ENCODE measurements around the gene CCDC201. TPM values are rescaled to one million over a fixed set of nuclear protein-coding genes. Genes with fewer than 3 reads are reported as not detected.
"Not testable (repeated sequence)": the region's sequence is repeated elsewhere in the genome, so short reads cannot be mapped to it uniquely, and the experiment has no call there.

CCDC201 gene
- total RNA-seq, 1 experiment from 2014 or later: not detected

- no peak for DNase-seq
- Histone ChIP-seq H2AK5ac (ENCODE audit: insufficient read length, low read length) (no peak overlapping the region), H3K23me2 (ENCODE audit: insufficient read length, low read depth, low read length, poor library complexity, severe bottlenecking) (no peaks in the 10 kb centered on the region), H2BK5ac (ENCODE audit: insufficient read length, low read length) (no peak overlapping the region), H4K91ac (ENCODE audit: insufficient read length, low read depth, low read length) (no peak overlapping the region), H2BK120ac (ENCODE audit: low read depth, low read length, poor library complexity, severe bottlenecking) (no peak overlapping the region), H4K5ac (ENCODE audit: insufficient read length, low read depth, low read length) (no peak overlapping the region), H3K18ac (ENCODE audit: insufficient read length, low read depth, low read length) (no peak overlapping the region), H3K56ac (ENCODE audit: insufficient read length, low read depth, low read length) (no peak overlapping the region), H3K9ac (ENCODE audit: extremely low read depth, insufficient read length, low read length) (no peak overlapping the region), H3K4me2 (ENCODE audit: insufficient read depth, insufficient read length, low read length) (no peak overlapping the region), H2BK12ac (ENCODE audit: insufficient read length, low read depth, low read length) (no peak overlapping the region), H4K8ac (replicated peaks; ENCODE audit: insufficient read length, low read depth, low read length) (no peak overlapping the region), H3K4ac (ENCODE audit: low read depth, low read length) (no peak overlapping the region), H2BK20ac (ENCODE audit: low read depth, low read length, poor library complexity, severe bottlenecking) (no peak overlapping the region), H2BK15ac (ENCODE audit: low read depth, low read length) (no peak overlapping the region), H4K20me1 (ENCODE audit: control insufficient read depth, insufficient read depth, insufficient read length) (no peaks in the 10 kb centered on the region), H3K14ac (ENCODE audit: insufficient read depth, low read length) (no peak overlapping the region), H3K27ac (ENCODE audit: insufficient read length, low read depth, low read length) (no peak overlapping the region), H3K4me1 (ENCODE audit: insufficient read depth, low read length) (no peaks in the 10 kb centered on the region), H2AFZ (ENCODE audit: low read length) (no peak overlapping the region), H3K27me3 (ENCODE audit: insufficient read depth, low read length) (no peaks in the 10 kb centered on the region), H3K79me2 (ENCODE audit: insufficient read depth, low read length) (no peaks in the 10 kb centered on the region), H3K23ac (ENCODE audit: insufficient read length, low read depth, low read length) (no peak overlapping the region), H3T11ph (ENCODE audit: low read length) (no peak overlapping the region), H3K79me1 (ENCODE audit: insufficient read depth, low read depth, low read length, poor library complexity, severe bottlenecking) (no peaks in the 10 kb centered on the region), H3K9me3 (ENCODE audit: control insufficient read depth, low read depth, low read length) (no peaks in the 10 kb centered on the region)
- no peak overlapping the region for H3K27ac Mint-ChIP-seq
- no peaks in the 10 kb centered on the region for H3K9me3 Mint-ChIP-seq
- no peaks in the 10 kb centered on the region for H3K27me3 Mint-ChIP-seq (ENCODE audit: low read depth)
- H3K4me3 Mint-ChIP-seq: no peak overlapping the region
- no peaks in the 10 kb centered on the region; a peak in 1 of 7 replicates for H3K36me3 Mint-ChIP-seq (ENCODE audit: insufficient read depth in 1 of 3, low read depth in 3 of 3)
- no peaks in the 10 kb centered on the region for H3K4me1 Mint-ChIP-seq
- TF ChIP-seq CTCF (conservative IDR thresholded peaks at IDR 0.05): no peak
- no CpG with 5 or more reads among the region's 24 CpGs for WGBS (ENCODE audit: extremely low coverage, insufficient read length, low lambda C conversion rate)
These were observed 59.9 kb downstream of the CCDC201 start for GRCh38 chr7:45812946-45813345.

- H3K36me3 Mint-ChIP-seq (ENCODE audit: insufficient read depth in 1 of 3, low read depth in 3 of 3); H2BK12ac ChIP-seq (ENCODE audit: insufficient read length, low read depth, low read length); H3K14ac ChIP-seq (ENCODE audit: insufficient read depth, low read length); H4K91ac ChIP-seq (ENCODE audit: insufficient read length, low read depth, low read length); H4K5ac ChIP-seq (ENCODE audit: insufficient read length, low read depth, low read length); H2BK20ac ChIP-seq (ENCODE audit: low read depth, low read length, poor library complexity, severe bottlenecking); H3K27me3 ChIP-seq (ENCODE audit: insufficient read depth, low read length); H3K4me1 Mint-ChIP-seq; H3T11ph ChIP-seq (ENCODE audit: low read length); H3K27ac ChIP-seq (ENCODE audit: insufficient read length, low read depth, low read length); H3K79me2 ChIP-seq (ENCODE audit: insufficient read depth, low read length); H3K27me3 Mint-ChIP-seq (ENCODE audit: low read depth); H2AK5ac ChIP-seq (ENCODE audit: insufficient read length, low read length); H4K8ac ChIP-seq (replicated peaks; ENCODE audit: insufficient read length, low read depth, low read length); H2BK5ac ChIP-seq (ENCODE audit: insufficient read length, low read length); H3K4ac ChIP-seq (ENCODE audit: low read depth, low read length); H2BK120ac ChIP-seq (ENCODE audit: low read depth, low read length, poor library complexity, severe bottlenecking); H3K79me1 ChIP-seq (ENCODE audit: insufficient read depth, low read depth, low read length, poor library complexity, severe bottlenecking); H3K4me3 Mint-ChIP-seq; H3K4me2 ChIP-seq (ENCODE audit: insufficient read depth, insufficient read length, low read length); H2AFZ ChIP-seq (ENCODE audit: low read length); H2BK15ac ChIP-seq (ENCODE audit: low read depth, low read length); H3K9ac ChIP-seq (ENCODE audit: extremely low read depth, insufficient read length, low read length); H3K9me3 ChIP-seq (ENCODE audit: control insufficient read depth, low read depth, low read length); H4K20me1 ChIP-seq (ENCODE audit: control insufficient read depth, insufficient read depth, insufficient read length); H3K27ac Mint-ChIP-seq; H3K9me3 Mint-ChIP-seq; H3K18ac ChIP-seq (ENCODE audit: insufficient read length, low read depth, low read length); H3K23ac ChIP-seq (ENCODE audit: insufficient read length, low read depth, low read length); H3K23me2 ChIP-seq (ENCODE audit: insufficient read length, low read depth, low read length, poor library complexity, severe bottlenecking); H3K56ac ChIP-seq (ENCODE audit: insufficient read length, low read depth, low read length); H3K4me1 ChIP-seq (ENCODE audit: insufficient read depth, low read length): not testable (repeated sequence)
- DNase-seq: peak; percentile 44
- no CpG with 5 or more reads among the region's 26 CpGs for WGBS (ENCODE audit: extremely low coverage, insufficient read length, low lambda C conversion rate)
These were observed 61.1 kb downstream of the CCDC201 start for GRCh38 chr7:45811652-45812234.

Measured in H9 (cell line).